GM12891 (cell line): ENCODE results near the gene PKD2.

Experiments
- POLR2A ChIP-seq: IDR thresholded peaks from 2 replicates; pipeline ENCODE4 v1.6.1; 2011; ENCODE audit warnings: low read depth, low read length, control low read depth
- POLR2AphosphoS5 ChIP-seq: IDR thresholded peaks from 2 replicates; pipeline ENCODE4 v1.6.1; 2011; ENCODE audit warnings: low read depth, low read length, control low read depth

DNA sequence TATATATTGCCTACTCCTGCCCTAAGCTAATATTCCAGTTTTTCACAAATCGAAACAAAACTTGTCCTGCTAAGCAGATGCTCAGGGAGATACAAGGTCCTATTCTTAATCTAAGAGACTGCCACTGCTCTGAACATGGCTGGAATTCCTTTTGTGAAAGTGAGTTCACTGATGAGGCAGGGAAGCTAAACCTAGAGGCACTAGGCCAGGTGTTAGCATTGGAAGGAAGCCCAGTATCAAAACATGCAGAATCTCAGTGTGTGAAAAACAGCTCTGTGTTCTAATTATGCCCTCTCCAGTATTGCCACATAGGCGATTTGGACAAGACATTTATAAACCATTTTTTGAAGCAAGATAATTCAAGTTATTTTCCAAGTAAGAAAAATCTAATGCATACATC lies 103.4 kb downstream of the PKD2 start:
- no peak for TF ChIP-seq POLR2A
- TF ChIP-seq POLR2AphosphoS5: no peak
